Measurements from ENCODE around the gene MARCHF10.
"Not testable (repeated sequence)": the region's sequence is repeated elsewhere in the genome, so short reads cannot be mapped to it uniquely, and the experiment has no call there.

The MARCHF10 gene, protein sequence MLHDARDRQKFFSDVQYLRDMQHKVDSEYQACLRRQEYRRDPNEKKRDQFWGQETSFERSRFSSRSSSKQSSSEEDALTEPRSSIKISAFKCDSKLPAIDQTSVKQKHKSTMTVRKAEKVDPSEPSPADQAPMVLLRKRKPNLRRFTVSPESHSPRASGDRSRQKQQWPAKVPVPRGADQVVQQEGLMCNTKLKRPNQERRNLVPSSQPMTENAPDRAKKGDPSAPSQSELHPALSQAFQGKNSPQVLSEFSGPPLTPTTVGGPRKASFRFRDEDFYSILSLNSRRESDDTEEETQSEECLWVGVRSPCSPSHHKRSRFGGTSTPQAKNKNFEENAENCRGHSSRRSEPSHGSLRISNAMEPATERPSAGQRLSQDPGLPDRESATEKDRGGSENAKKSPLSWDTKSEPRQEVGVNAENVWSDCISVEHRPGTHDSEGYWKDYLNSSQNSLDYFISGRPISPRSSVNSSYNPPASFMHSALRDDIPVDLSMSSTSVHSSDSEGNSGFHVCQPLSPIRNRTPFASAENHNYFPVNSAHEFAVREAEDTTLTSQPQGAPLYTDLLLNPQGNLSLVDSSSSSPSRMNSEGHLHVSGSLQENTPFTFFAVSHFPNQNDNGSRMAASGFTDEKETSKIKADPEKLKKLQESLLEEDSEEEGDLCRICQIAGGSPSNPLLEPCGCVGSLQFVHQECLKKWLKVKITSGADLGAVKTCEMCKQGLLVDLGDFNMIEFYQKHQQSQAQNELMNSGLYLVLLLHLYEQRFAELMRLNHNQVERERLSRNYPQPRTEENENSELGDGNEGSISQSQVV

DNA sequence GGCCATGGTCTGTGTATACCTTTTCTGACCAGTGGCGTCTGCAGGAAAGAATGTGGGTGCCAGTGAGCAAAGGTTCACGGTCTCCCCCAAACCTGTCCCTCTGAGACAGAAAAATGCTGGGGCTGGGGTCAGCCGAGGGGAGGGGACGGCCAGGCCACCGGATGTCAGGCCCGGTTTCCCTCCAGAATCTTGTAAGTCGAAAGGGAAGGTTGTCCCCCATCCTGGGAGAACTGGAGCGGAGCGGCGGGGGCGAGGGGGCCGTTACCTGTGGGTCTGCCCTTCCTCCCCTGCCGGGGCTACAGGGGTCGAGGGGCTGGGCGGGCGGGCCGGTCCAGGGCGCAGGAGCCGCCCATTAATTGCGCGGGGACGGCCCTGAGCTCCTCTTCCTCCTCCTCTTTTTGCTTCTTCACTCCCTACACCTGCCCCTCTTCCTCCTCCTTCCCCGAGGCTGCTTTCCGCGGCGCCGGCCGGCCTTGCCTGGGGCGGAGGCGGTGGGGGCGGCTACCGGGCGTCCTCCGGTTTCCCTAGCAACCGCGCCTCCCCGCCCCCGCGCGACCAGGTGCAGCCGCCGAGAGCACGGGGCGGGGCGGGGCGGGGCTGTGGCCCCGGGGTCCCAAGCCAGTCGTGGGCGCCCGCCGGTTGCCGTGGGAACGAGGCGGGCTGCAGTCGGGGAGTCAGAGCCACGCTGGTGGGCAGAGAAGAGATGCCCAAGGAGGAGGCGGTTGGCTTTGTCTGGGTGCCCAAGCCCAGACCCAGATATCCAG is at the start of gene MARCHF10:
Gene MARCHF10 (minus strand): TSS at position 503 of the 764 bp plus-strand sequence. CDS start 6,579 bp downstream, outside the sequence.
- no peak for DNase-seq

DNA sequence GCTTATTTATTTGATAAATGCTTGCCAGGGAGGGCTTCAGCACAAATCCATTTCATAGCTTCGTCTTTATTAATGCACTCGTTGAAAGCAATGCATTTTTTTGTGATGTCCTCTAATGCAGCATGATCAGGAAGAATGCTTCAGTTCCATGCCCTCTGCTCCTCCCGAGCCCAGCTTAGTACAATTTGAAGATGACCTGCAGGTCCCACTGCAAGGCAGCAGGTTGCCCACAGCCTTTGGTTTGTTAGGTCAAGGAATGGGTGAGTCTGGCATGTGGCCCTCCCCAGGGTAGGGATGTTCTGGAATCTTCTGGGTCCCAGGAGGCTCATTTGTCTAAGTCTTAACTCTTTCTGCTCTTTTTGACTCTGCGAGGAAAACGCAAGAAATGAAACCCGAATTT is 49.4 kb upstream of the MARCHF10 start:
- no peak for DNase-seq

DNA sequence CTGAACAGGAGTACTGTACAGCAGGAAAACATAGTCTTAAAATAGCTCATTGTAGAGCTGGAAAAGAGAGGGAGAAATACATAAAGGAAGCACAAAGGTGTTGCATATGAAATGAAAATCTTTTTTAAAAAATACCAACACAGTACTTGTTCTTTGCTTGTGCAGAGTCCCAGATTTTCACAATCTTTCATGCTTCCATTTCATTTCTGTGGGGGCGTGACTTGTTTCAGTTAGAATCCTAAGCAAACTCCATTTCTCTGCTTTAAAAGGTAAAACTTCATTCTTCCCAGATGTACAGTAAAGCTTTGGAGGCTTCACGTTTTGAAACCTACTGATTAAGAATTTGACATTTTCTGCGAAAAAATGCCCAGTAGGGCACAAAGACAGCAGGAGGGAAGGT is 48.5 kb upstream of the MARCHF10 start:
- no peak for DNase-seq

DNA sequence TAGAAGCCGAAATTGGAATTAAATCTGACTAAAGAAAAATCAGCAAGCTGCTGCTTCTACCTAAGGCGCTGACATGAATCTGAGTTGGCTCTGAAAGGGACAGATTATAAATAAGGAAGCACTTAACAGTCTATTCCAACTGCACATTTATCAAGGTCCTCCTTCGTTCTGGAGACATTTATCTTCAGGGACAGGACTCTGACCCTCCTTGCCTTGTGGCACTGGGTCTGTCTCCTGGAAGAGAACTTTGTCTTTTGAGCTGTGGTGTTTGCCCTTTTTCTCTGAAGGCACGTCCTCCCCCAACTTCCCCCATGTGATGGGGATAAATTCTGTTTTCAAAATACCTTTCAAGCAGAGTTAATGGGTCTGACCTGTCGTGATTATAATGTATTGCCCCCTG is 47.0 kb upstream of the MARCHF10 start:
- DNase-seq: no peak

DNA sequence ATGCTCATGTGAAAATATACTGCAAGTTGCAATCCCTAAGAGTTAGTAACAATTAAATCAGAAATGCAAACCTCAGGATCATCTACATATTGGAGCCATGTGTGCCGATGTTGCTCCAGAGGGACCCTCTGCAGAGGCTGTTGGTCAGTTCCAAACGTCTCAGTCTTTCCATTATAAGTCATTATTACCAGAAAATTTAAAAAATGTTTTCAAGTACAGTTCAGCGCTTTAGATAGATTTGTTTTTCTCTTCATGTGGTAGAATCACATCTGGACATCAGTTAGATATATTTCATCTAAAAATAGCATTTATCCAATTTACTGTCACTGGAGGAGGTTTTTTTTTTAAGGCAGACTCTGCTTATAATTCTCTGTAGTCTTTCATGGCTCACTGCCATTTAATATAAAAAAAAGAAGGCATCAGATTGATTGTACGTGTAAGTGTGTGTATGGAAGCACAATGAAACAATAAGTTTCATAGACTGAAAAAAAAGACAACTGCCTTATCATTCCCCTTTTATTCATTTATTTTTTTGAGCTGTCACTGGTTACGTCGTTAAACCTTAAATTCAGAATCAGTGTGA is 46.1 kb upstream of the MARCHF10 start:
- DNase-seq: no peak

DNA sequence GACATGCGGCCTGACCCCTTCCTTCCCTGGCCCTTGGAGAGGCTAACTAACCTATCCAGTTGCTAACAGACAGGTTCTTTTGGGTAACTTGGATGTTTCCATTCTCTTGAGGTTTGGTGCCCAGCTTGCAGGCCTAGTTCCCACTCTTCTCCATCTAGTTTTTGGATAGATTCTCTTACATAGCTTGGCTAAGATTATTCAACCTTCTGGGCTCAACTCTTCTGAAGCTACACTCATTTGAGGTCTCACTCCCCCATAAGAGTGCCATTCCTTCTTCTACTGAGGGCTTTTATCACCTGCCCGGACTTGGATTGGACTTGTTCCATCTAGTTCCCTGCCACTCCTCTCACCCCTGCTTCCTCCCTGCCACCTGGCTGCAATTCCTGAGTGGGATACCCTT is 44.1 kb upstream of the MARCHF10 start:
- no peak for DNase-seq

DNA sequence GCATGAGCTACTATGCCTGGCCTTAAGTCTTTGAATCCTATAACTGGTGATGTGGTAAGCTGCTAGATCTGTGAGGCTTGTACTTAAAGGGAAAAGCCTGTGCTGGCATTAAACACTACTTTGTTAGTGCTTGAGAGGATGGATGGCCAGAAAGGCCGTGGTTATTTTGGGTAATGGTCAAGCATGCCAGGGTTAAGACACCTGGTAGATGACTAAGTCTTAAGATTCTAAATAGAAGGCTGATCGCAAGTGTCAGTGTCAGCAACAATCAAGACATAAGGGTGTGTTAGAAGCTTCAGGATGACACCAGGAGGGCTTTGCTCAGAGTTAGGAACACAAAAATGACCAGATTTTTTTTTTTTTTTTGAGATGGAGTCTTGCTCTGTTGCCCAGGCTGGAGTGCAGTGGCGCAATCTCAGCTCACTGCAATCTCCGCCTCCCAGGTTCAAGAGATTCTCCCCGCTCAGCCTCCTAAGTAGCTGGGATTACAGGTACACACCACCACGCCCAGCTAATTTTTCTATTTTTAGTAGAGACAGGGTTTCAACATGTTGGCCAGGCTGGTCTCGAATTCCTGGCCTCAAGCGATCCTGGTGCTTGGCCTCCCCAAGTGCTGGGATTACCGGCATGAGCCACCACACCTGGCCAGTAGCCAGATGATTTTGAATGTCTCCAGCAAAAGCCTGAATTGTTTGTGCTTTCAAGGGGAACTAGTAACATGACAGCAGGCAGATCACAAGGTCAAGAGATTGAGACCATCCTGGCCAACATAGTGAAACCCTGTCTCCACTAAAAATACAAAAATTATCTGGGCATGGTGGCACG is 41.7 kb upstream of the MARCHF10 start:
- DNase-seq: not testable (repeated sequence)

DNA sequence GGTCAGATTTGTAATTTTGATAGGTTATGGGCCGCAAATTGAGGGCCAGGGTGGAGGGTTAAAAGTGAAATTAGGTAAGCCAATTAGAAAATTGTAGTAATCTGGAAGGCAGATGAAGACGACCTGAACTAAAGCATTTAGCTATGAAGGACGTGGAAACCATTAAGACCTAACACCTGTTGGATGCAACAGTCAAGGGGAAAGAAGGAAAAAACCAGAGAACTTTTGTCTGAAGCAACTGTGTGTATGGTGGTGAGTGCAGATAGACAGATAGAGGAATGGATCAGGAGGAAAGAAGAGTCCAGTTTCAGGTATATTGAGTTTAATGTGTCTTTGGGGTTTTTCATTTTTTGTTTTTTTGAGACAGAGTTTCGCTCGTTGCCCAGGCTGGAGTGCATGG is 40.2 kb upstream of the MARCHF10 start:
- DNase-seq: no peak

DNA sequence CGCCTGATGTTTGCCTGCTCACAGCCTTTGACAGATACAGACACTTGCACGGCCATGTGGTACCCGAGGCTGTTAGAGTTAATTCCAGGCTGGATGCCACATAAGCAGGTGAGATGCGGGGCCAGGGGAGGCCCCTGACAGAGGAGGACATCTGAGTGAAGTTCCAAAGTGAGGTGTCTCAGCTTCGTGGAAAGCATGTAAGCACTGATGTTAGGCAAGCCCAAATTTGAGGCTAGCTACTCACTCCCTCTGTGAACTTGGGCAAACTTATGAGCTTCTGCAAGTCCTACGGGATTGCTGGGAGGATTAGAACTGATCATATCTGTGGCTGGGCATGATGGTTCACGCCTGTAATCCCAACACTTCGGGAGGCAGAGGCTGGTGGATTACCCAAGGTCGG is 39.3 kb upstream of the MARCHF10 start:
- DNase-seq: no peak

DNA sequence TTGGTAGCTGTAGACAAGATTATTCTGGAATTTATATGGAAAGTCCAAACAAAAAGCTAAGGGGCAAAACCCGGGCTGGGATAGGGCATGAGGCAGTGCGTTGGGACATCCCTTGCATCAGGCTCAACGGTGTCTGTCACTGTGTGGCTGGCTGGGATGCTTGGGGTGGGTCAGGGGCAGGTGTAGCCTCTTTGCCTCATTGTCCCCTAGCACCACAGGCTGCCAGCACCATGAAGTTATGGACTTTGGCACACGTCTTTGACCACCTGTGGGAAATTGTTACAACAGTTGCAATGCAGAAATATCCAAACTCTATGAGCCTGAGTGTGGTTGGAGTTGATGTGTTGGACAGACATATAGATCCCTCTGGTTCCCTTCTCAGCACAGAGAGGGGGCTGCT is 32.8 kb upstream of the MARCHF10 start:
- no peak for DNase-seq

DNA sequence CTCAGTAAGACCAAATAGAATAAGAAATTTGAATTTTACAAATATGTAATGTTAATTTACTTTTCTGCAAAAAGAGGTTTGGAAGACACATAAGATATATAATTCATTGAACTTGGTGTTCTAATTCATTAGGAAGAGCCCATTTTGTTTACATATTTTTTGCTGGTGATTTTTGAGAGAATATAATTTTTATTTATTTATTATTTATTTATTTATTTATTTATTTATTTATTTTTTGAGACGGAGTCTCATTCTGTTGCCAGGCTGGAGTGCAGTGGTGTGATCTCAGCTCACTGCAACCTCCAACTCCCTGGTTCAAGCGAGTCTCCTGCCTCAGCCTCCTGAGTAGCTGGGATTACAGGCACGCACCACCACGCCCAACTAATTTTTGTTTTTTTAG is 25.7 kb upstream of the MARCHF10 start:
- DNase-seq: not testable (repeated sequence)

DNA sequence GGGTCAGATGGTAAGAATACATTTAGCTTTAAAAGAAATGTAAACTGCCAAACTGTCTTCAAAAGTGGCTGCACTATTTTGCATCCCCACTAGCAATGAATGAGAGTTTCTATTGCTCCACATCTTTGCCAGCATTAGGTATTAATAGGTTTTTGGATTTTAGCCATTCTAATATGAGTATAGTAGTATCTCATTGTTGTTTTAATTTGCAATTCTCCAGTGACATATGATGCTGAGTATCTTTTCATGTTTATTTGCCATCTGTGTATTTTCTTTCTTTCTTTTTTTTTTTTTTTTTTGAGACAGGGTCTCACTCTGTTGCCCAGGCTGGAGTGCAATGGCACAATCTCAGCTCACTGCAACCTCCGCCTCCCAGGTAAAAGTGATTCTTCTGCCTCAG is 24.3 kb upstream of the MARCHF10 start:
- no peak for DNase-seq

DNA sequence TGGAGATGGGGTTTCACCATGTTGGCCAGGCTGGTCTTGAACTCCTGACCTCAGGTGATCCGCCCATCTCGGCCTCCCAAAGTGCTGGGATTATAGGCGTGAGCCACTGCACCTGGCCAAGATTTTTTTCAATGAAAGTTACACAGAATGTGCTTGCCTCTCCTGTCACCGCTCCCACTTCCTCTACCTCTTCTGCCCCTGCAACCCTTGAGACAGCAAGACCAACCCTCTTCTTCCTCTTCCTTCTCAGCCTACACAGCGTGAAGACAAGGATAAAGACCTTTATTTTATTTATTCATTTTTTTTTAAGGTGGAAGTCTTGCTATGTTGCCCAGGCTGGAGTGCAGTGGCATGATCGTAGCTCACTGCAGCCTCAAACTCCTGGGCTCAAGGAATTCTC is 23.0 kb upstream of the MARCHF10 start:
- not testable (repeated sequence) for DNase-seq

DNA sequence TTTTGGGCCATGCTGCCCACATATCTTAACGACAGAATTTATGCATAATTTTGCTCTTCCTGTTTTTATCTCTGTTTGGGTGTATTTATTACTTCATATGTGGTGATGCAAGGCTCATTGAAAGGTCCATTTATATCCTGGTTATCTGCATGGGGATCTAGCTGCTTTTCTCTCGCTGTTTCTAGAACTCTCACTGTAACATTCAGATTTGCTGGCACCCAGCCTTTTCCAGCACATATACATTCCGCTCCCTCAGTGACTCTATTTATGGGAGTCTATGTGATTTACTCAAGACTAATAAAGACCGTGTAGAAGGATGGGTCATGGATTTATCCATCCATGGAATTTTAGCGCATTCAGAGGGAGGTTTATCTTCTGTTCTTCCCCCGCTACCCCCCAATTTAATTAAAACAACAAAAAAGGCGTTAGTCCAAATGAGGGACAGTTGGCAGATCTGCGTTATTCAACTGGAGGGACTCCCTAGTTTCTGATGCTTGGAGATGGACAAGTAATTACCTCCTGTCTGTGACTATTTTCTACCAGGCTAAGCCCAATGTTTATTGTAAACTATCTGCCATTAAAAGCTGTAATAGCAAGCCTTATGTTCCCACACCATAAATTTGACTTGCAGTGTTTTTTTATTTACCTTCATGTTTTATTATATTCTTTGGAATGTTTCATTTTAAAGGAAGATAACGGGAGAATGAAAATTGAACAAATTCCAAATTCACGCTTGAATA is 19.8 kb upstream of the MARCHF10 start:
- no peak for DNase-seq

DNA sequence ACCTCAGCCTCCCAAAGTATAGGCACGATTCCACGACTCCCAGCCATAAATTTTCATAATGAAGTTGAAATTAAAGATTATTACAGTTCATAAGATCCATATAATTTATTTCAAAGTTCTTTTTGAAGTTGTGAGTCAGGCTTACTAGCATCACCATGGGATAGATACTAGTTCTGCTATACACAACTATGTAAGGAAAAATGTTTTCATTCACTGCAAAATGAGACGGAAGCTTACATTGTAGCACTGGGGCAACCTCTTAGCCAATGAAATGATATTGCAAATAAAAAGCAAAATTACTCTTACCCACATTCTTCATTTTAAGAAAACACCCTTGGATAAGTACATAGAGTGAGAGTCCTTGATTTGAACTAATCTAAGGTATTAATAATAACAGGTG is 18.8 kb upstream of the MARCHF10 start:
- DNase-seq: no peak

DNA sequence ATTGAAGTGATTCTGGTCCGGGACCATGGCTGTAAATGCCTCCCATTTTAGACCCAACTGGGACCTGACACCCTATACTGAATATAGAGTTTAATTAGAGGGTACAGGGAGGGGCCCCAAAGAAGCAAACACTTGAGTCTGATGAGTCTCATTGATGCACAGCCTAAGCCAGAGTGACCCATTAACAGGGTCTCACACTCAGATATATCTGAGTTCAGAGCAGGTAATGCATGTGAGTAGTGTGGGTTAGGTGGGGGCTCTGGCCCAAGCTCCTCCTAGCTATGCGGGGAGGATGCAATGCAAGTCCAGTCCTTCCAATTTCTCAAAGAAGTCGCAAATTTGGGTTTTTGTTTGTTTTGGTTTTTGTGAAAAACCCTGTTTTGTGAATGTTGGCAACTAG is 17.1 kb upstream of the MARCHF10 start:
- no peak for DNase-seq

DNA sequence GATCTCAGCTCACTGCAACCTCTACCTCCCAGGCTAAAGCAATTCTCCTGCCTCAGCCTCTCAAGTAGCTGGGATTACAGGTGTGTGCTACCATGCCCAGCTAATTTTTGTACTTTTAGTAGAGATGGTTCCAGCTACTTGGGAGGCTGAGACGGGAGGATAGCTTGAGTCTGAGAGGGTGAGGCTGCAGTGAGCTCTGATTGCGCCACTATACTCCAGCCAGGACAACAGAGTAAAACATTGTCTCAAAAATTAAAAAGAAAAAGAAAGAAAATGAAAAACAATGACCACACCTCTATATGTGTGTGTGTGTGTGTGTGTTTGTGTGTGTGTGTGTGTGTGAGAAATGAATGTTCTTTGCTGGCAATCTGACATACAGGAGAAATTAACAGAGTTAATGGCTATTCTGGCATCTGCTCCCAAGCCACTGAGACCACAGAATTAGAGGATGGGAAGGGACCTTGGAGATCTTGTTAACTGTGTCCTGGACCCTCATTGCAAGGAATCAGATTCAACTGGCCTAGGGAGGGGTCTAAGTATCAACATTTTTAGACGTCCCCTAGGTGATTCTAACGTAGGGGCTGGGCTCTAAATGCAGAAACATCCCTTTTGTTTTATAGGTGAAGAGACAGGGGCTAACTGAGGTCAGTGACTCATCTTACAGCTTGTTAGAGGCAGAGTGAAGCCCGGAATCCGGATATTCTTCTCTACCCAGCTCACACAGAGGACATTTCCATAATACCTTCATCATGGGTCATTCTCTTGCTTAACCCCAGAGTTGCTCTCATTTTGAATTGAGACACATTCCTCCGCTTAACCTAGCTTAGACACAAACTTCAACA is 16.4 kb upstream of the MARCHF10 start:
- DNase-seq: no peak

DNA sequence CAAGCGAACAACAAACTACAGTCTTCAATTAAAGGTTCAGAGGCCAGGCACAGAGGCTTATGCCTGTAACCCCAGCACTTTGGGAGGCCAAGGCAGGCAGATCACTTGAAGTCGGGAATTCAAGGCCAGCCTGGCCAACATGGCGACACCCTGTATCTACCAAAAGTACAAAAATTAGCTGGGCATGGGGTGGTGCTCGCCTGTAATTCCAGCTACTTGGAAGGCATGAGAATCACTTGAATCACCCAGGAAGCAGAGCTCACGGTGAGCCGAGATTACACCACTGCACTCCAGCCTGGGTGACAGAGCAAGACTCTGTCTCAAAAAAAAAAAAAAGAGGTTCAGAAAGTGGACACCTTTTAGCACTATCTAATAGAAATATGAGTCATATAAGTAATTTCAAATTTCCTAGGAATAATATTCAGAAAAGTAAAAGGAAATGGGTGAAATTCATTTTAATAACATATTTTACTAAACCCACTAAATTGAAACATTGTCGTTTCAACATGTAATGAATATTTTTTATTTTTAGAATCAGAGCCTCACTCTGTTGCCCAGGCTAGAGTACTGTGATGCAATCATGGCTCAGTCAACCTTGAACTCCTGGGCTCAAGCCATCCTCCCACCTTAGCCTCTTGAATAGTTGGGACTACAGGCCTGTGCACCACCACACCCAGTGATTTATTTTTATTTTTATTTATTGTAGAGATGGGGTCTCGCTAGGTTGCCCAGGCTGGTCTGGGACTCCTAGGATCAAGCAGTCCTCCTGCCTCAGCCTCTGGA is 15.2 kb upstream of the MARCHF10 start:
- no peak for DNase-seq

DNA sequence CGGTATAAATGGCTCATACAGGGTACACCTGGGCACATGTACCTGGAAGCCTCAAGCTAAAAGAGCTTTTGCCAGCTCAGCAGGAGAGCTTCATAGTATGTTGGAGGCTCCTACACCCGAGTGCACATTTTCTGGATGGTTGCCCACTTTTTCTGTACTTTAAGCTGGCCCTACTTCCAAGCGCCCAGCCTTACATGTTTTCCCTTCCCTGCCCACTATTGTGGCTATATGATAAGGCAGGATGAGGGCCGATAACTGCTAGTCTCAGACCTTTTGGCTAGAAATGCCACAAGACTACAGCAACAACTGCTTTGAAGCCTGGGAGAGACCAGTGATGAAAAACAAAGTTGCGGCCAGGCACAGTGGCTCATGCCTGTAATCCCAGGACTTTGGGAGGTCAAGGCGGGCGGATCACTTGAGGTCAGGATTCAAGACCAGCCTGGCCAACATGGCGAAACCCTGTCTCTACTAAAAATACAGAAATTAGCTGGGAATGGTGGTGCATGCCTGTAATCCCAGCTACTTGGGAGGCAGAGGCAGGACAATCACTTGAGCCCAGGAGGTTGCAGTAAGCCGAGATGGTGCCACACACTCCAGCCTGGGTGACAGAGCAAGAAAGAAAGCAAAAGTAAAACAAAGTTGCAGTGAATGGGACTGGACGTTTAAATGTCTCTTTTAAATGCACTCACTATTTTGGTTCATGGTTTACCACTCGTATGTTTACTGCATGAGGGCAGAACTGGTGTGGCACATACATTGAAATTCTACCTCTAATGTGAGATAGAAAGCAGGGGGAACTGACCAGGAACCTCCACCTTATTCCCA is 14.2 kb upstream of the MARCHF10 start:
- no peak for DNase-seq
